Measurements from ENCODE around the gene COPG2.

DNA sequence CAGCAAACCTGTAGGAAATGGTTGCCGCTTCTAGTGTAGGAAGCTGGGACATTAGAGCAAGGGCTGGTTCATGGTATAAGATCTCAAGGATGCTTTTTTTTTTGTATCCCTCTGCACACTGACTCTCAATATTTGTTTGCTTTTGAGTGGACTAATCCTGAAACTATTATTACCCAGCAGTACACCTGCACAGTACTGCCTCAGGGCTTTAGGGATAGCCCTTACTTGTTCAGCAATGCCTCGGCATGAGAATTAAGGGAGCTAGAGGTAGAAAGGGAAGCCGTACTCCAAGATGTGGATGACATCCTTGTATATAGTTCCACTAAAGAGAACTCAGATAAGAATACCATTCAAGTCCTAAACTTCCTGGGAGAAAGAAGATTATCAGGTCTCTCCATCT is 70.5 kb downstream of the COPG2 start:
- TF ChIP-seq YY1 (IDR thresholded peaks at IDR 0.05; ENCODE audit: insufficient read depth, insufficient read length) (no peak), ZNF274 (IDR thresholded peaks at IDR 0.05; ENCODE audit: low read depth, low read length) (no peak)
